NCI-H146 treated with DMSO at 0.1 percent for 48 hours (cell line): Measurements from ENCODE around the gene SMYD3.

Experiments used
- DNase-seq: peaks from one replicate; lab custom pipeline; 2025; ENCODE audit not compliant: unreplicated experiment; lab: John Stamatoyannopoulos, UW

SMYD3 gene

DNA sequence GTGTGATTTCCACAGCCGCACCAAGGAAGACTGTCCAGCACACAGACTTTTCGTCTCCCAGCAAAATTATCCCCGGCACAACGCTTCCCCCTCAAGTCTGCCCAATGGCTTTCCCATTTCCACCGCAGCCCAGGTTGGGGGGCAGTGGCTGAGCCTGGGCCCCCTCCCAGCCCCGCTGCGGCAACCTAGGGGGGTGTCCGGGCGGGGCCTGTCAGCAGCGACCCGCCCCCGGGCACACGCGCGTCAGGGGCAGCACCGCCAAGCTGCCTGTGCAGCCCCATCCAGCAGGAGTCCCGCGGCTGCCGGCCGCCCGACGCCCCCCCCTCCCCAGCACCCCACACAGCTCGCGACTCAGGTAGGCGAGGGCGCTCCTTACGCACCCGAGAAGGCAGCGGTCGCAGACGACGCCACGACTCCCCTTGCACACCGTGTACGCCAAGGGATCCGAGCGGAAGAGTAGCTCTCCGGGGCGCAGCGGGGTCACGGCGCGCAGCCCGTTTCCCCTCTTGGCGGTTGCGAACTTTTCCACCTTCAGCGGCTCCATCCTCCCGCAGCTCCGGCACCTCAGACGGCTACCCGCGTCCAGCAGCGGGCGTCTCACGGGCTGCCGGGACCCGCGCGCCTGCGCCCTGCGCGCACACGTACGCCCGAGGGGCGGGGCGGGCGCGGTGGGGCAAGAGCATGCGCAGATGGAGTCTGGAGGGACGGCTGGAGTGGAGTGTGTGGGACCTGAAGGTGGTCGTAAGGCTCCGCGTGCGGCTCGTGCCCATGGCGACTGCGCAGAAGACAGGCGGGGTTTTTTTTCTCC, at the start of gene SMYD3:
Gene SMYD3 (minus strand): TSS at position 606 of the 808 bp plus-strand sequence.
- peak; percentile 82 for DNase-seq

DNA sequence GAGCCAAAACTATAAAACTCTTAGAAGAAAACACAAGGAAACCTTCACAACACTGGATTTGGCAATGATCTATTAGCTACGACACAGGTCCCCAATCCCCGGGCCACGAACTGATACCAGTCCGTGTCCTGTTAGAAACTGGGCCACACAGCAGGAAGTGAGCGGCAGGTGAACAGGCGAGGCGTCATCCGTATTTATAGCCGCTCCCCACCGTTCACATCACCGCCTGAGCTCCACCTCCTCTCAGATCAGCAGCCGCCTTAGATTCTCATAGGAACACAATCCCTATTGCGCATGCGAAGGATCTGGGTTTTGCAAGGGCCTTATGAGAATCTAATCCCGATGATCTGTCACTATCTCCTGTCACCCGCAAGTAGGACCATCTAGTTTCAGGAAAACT, 47.1 kb upstream of the SMYD3 start:
- DNase-seq = no peak

DNA sequence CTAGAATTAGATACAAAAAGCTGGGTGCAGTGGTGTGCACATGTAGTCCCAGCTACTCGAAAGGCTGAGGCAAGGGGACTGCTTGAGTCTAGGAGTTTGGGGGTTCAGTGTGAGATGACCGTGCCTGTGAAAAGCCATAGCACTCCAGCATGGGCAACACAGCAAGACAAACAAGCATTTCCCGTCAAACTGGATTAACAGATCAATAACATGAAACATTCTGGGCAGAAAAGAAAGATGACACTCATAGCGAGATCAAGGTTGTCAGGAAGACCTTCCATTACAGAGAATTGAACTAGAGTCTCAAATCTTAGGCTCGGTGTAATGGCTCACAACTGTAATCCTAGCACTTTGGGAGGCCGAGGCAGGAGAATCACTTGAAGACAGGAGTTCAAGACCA, 45.0 kb upstream of the SMYD3 start:
- no peak for DNase-seq

DNA sequence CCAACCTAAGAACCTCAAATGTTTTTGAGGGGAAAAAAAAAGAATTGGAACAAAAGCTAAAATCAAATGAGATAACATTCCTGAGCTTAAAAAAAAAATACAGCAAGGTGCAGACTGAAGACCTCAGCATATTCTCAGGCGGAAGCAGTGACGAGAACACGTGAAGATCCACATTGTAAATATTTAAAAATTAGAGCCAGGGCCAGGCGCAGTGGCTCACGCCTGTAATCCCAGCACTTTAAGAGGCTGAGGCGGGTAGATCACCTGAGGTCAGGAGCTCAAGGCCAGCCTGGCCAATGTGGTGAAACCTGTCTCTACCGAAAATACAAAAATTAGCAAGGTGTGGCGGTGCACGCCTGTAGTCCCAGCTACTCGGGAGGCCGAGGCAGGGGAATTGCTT, 43.3 kb upstream of the SMYD3 start:
- DNase-seq = no peak

- no peak for DNase-seq
These were observed 42.6 kb upstream of the SMYD3 start for GRCh38 chr1:246549665-246550064.

- no peak for DNase-seq
These were observed 36.9 kb upstream of the SMYD3 start for GRCh38 chr1:246544001-246544400.

DNA sequence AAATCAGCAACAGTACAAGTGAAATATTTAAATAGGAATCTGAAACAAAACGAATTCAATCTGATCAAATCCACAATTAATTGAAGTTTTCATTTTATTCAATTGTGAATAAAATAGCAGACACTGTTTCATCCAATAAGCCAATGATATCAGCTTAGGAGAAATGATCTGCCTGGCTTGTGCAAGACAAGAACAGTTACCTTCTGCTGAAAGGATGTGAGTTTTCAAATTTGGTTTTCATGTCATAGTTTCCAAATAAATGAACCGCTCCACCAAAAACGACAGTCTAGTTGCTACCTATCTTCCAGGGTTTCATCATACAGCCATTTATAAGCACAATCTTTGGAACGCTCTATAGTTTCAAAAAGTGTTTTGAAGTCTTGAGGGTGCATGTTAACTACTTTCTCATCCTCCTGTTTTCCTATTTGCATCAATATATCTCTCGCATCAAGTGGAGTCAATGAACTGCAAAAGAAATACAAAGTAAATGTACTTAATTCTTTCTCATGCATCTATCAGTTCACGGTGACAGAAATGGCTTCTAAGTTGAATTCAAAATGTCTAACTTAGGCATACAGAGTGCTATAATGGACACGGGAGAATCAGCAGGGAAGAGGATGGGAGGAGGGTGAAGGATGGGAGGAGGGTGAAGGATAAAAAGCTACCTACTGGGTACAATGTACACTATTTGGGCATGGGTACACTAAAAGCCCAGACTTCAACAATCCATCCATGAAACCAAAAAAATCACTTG, 33.8 kb upstream of the SMYD3 start:
- DNase-seq = no peak

GRCh38 chr1:246537887-246538286, 30.8 kb upstream of the SMYD3 start:
- peak; percentile 78 for DNase-seq

- no peak for DNase-seq
These were observed 30.4 kb upstream of the SMYD3 start for GRCh38 chr1:246537441-246537840.

GRCh38 chr1:246534114-246534513, 27.0 kb upstream of the SMYD3 start:
- DNase-seq = no peak

DNA sequence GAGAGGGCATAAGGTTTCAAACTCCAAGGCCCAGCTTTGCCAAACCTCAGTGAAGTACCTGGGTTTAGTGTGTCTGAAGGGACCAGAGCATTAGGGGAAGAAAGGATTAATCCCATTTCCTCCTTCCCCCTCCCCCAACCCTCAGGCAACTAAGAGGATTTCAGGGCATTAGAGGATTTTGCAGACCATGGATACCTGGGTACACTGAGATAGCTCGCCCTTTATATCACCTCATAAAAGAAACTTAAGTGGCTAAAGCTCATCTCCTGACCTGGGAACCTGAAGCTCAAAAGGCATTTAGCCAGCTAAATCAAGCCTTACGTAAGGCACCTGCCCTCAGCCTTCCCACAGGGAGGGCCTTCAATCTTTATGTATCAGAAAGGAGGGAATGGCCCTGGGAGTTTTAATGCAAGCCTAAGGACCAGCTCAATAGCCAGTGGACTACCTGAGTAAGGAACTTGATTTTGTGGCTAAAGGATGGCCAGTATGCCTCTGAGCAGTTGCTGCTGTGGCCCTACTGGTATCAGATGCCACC, 26.4 kb upstream of the SMYD3 start:
- no peak for DNase-seq

GRCh38 chr1:246532519-246532918, 25.4 kb upstream of the SMYD3 start:
- no peak for DNase-seq

GRCh38 chr1:246530482-246530881, 23.4 kb upstream of the SMYD3 start:
- DNase-seq = no peak

DNA sequence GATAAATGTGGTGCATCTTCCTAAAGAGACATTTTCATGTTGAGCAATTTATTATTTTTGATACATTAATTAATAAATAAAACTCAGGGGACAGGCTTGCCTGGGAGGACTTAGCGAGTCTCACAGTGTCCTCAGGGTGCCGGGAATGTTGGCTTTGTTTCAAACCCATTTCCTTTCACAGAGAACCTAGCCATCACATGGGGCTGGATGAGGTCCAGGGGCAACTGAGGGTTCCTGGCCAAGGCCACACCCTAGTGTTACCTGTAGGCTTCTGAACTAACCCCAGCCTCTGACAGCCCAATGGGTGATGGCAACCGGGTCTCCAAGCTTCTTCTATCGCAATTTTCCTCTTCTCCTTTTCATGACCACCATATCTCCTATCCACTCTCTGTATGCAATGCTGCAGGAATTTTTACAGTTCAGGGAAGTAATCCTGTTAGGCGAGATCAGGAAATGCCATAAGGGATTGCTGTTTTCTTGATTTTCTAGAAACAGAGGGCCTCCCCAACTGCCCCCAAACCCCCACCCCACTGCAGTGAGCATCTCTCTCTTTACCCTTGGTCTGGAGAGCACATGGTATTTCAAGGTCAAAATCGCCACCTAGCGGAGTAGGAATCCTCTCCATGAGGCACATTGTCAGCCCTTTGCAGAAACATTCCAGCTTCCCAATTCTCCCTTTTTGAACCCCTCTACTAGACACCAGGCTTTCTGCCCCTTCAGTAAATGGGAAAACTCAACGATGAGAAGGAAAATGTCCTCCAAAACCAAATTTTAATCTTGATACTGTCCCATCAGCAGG, 22.1 kb upstream of the SMYD3 start:
- DNase-seq = no peak

- DNase-seq = no peak
These were observed 20.5 kb upstream of the SMYD3 start for GRCh38 chr1:246527402-246528088.

DNA sequence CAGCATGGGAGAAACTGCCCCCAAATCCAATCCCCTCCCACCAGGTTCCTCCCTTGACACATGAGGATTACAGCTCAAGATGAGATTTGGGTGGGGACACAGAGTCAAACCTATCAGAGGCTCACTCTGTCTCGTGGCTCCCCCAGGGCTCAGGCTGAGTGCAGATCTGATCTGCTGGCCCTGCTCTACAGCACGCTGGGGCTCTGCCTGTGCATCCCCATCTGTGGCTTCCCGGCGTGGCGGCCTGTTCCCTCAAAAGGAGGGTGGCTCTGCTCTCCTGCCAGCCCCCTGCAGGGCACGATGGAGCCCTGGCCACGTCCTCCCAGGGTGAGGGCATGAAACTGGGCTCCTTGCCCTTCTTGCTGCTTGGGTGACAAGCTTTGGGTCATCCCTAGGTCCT, 19.8 kb upstream of the SMYD3 start:
- DNase-seq = no peak

DNA sequence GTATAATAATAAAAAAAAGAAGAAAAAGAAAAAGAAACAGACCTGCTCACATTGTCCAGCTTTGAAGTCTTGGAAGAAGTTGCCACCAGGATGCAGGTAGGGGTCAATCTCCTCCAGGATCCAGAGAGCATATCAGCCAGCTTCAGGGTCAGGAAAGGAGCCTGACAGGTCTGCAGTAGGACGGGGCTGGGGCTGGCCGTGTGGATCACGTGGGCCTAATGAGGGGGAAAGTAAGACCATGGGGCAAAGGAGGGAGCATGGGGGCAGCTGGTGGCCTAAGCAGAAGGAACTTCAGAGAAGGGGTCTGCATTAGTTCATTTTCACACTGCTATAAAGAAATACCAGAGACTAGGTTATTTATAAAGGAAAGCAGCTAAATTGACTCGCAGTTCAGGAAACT, 19.3 kb upstream of the SMYD3 start:
- no peak for DNase-seq

GRCh38 chr1:246519514-246519913, 12.4 kb upstream of the SMYD3 start:
- DNase-seq = no peak

- DNase-seq = no peak
These were observed 11.6 kb upstream of the SMYD3 start for GRCh38 chr1:246518456-246519205.

DNA sequence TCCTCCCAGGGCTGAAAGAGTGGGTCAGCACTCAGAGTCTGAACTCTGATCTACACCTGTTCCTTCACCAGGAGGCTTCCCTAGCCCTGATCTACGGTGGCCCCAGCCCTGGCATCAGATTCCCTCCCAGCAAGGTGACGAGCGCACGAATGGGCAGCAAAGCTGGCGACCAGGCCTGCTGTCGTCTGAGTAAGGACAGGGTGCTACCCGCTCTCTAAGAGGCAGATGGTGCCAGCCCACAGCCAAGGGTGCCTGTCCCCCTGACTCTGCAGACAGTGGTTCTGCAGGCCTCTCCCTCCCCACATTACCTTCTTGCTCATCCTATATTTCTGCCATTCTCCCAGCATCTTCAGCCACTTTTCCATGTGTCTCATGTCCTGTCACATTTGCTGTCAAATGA, 10.3 kb upstream of the SMYD3 start:
- no peak for DNase-seq
